HFFc6 (cell line): Measurements from ENCODE around the gene MTA1. TPM values are rescaled to one million over a fixed set of nuclear protein-coding genes. Genes with fewer than 3 reads are reported as not detected.

Experiments
- DNase-seq: peaks from one replicate; pipeline ENCODE4 v3.0.0-alpha.2; 2018
- H3K27ac Mint-ChIP-seq: 2 replicates; pipeline ENCODE4 v1.8.0; 2020; ENCODE audit warnings: mild to moderate bottlenecking, mixed read lengths
- H3K27me3 Mint-ChIP-seq: 2 replicates; pipeline ENCODE4 v1.8.0; 2021; ENCODE audit warnings: mild to moderate bottlenecking, moderate library complexity, mixed read lengths; ENCODE audit not compliant: insufficient read depth
- H3K36me3 Mint-ChIP-seq: 2 replicates; pipeline ENCODE4 v1.8.0; 2021; ENCODE audit warnings: low read depth, mixed read lengths
- H3K4me1 Mint-ChIP-seq: 2 replicates; pipeline ENCODE4 v1.8.0; 2020; ENCODE audit warnings: low read depth, mixed read lengths
- H3K4me3 Mint-ChIP-seq: 2 replicates; pipeline ENCODE4 v1.8.0; 2020; ENCODE audit warnings: mild to moderate bottlenecking, moderate library complexity, mixed read lengths
- H3K9me3 Mint-ChIP-seq: 2 replicates; pipeline ENCODE4 v1.8.0; 2020; ENCODE audit warnings: mild to moderate bottlenecking, mixed read lengths
- total RNA-seq, 6 experiments: library from RNA; stranded (reverse); fragmentation: NEBNext Ultra II Directional; extraction: Animal tissue kit (Norgen Biotek cat#: 25700); gene quantifications; 2 replicates in 1 of 6; 3 replicates in 5 of 6; pipeline ENCODE4 v1.2.3, GENCODE V29; 2021
- TF ChIP-seq, protein P1 (sequence below): fragments of 200-600 bp; sonication (generic); IDR thresholded peaks from 2 replicates; pipeline ENCODE4 v1.5.0; 2021; ENCODE audit warnings: antibody characterized with exemption, mild to moderate bottlenecking

The MTA1 gene
- total RNA-seq, 6 experiments from 2014 or later: 67.5 to 71.3 (median 69.2) TPM

DNA sequence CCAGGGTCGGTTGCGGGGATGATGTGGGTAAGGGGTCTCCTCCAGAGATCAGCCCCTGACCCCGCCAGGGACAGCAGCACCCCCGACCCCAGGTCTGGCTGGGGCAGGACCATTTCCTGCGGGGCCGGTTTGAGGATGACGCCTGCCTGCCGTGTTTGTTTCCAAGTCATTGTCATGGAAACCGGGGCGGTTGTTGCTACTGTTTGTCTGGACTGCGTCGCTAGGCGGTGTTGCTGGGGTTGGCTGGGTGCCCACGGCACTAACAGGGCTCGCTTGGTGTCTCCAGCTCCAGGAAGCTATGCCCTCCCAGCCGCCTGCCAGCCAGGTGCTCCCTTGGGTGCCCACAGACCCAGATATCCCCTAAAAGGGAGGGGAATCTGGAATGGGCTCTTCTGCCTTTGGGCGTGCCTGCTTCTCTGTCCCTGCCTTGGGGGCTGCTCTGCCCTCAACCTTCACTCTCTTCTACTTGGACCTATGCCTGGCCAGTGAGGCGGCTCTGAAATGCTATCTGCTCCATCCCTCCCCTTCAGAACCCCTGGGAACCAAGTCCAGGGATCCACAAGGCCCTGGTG is 62.3 kb downstream of the MTA1 start:
- Mint-ChIP-seq H3K9me3 (peaks cover 4% of the 10 kb centered on the region; the same call in 1 of the 2 replicates), H3K4me1 (peaks cover 24% of the 10 kb centered on the region), H3K36me3 (no peaks in the 10 kb centered on the region), H3K27me3 (peaks cover 16% of the 10 kb centered on the region), H3K27ac (peak overlapping the region; percentile 100), H3K4me3 (peak overlapping the region; percentile 87)
- peak; percentile 99 for DNase-seq
- TF ChIP-seq, protein P1, sequence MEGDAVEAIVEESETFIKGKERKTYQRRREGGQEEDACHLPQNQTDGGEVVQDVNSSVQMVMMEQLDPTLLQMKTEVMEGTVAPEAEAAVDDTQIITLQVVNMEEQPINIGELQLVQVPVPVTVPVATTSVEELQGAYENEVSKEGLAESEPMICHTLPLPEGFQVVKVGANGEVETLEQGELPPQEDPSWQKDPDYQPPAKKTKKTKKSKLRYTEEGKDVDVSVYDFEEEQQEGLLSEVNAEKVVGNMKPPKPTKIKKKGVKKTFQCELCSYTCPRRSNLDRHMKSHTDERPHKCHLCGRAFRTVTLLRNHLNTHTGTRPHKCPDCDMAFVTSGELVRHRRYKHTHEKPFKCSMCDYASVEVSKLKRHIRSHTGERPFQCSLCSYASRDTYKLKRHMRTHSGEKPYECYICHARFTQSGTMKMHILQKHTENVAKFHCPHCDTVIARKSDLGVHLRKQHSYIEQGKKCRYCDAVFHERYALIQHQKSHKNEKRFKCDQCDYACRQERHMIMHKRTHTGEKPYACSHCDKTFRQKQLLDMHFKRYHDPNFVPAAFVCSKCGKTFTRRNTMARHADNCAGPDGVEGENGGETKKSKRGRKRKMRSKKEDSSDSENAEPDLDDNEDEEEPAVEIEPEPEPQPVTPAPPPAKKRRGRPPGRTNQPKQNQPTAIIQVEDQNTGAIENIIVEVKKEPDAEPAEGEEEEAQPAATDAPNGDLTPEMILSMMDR: peak; percentile 42

- Mint-ChIP-seq H3K27ac (peak overlapping the region; percentile 100), H3K4me1 (peaks cover 24% of the 10 kb centered on the region), H3K27me3 (peaks cover 12% of the 10 kb centered on the region), H3K4me3 (peak overlapping the region; percentile 87), H3K9me3 (no peaks in the 10 kb centered on the region; the same call in 1 of the 2 replicates), H3K36me3 (no peaks in the 10 kb centered on the region)
- DNase-seq: no peak
- TF ChIP-seq, protein P1: no peak
Measured at GRCh38 chr14:105482486-105483110, 63.0 kb downstream of the MTA1 start.

DNA sequence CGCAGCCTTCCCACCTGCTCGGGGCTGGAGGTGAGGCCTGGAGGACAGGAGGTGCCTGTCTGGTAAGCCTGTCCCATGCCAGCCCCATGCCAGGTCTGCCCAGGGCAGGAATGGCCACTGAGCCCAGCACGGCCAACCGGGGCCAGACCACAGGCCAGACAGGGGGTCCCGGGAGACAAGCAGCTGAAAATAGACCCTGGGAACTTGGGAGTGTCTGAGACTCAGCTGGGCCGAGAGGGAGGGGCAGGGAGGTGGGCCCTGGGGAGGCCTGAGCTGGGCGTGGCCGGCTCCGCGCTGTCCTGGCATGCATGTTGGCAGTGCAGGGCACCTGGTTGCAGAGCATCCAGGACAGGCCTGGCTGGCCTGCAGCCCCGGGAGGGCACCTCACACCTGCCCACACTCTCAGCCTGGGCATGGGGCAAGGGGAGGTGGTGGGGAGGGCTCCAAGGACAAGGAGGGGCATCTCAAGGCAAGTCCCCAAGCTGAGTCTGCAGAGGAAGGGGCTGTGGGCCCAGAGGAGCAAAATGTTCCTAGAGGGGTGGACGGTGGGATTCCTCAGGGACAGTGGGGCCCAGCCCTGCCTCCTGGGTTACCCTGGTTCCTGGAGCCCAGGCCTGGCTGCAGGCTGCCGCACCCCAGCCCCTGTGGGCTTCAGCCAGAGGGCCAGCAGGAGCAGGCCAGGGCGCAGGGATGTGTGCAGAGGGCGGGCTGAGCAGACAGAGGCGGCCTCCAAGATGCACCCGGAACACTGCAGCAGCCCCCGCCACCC is 63.9 kb downstream of the MTA1 start:
- peak overlapping the region; percentile 100 for H3K27ac Mint-ChIP-seq
- peaks cover 24% of the 10 kb centered on the region for H3K4me1 Mint-ChIP-seq
- TF ChIP-seq, protein P1: no peak
- no peak for DNase-seq
- H3K9me3 Mint-ChIP-seq: no peaks in the 10 kb centered on the region
- H3K36me3 Mint-ChIP-seq: no peaks in the 10 kb centered on the region
- H3K27me3 Mint-ChIP-seq: peaks cover 14% of the 10 kb centered on the region
- no peak overlapping the region for H3K4me3 Mint-ChIP-seq

DNA sequence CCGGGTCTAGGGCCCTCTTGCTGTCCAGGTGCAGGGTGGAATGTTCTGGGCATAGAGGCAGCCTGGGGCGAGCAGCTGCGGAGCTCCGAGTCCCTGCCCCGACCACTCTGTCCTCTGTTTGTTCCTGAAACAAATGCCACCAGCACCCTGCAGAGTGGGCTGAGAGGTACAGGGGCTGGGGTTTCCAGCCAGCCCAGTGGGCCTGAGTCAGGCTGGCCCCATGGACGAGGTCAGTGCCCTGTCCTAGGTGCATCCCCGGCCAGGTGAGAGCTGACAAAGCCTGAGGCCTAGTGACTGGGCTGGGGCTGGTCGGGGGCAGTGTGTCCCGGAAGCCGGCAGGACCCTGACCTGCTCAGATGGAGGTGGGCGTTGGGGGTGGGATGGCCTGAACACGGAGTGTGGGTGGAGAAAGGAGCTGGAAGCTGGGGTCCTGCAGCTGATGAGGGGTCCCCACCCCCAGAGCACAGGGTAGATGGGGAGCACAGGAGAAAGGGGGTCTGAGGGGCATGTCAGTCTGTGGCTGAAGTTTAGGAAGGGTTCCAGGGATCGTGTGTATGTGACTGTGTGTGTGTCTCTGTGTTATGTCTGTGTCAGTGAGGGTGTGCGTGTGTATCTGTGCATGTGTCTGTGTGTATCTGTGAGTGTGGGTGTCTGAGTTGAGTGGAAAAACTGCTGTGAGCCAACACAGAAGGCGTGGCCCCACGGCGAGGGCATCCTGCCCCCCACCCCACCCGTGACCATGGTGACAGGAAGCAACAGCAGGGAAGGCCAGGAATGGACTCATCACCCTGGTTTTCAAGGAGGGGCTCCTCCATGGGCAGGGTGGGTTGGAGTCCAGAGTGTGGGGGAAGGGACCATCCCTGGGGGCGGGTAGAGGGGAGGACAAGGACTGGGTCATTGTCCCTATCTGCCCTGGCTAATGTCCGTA is 64.7 kb downstream of the MTA1 start:
- peaks cover 14% of the 10 kb centered on the region for H3K27me3 Mint-ChIP-seq
- H3K4me3 Mint-ChIP-seq: no peak overlapping the region
- H3K9me3 Mint-ChIP-seq: no peaks in the 10 kb centered on the region
- H3K4me1 Mint-ChIP-seq: peaks cover 25% of the 10 kb centered on the region
- no peaks in the 10 kb centered on the region for H3K36me3 Mint-ChIP-seq
- peak; percentile 4 for DNase-seq
- TF ChIP-seq, protein P1: no peak
- H3K27ac Mint-ChIP-seq: peak overlapping the region; percentile 58

- Mint-ChIP-seq H3K4me3 (no peak overlapping the region), H3K4me1 (peaks cover 30% of the 10 kb centered on the region), H3K36me3 (no peaks in the 10 kb centered on the region), H3K27ac (no peak overlapping the region; the same call in 1 of the 2 replicates), H3K9me3 (no peaks in the 10 kb centered on the region), H3K27me3 (peaks cover 11% of the 10 kb centered on the region)
- TF ChIP-seq, protein P1: no peak
- DNase-seq: no peak
Measured at GRCh38 chr14:105484997-105485393, 65.4 kb downstream of the MTA1 start.
